GM21717 (cell line): ENCODE measurements around the gene ANKRD28.

Experiments used
- ATAC-seq: cut with Tn5 transposase; IDR thresholded peaks from one replicate; pipeline ENCODE4 v1.9.1; 2021; ENCODE audit warnings: mild to moderate bottlenecking, moderate library complexity; ENCODE audit not compliant: unreplicated experiment

Gene ANKRD28

DNA sequence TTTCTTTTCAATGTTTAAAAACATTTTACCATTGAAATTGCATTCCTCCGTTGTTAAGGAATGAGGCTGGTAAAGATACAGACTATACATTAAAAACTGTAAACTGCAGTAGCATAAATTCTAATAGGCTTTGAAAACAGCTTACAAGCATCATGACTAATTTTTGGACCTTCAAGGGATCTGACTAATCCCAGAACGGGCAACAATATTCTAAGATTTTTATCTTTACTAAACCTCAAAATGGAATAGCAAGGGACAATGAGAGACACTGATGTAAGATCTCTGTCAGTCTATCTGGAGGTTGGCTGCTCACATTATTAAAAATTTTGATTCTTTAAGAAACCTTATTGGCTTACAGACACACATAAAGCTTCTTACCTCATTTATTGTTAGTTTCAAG lies 121.5 kb downstream of the ANKRD28 start:
- no peak for ATAC-seq

DNA sequence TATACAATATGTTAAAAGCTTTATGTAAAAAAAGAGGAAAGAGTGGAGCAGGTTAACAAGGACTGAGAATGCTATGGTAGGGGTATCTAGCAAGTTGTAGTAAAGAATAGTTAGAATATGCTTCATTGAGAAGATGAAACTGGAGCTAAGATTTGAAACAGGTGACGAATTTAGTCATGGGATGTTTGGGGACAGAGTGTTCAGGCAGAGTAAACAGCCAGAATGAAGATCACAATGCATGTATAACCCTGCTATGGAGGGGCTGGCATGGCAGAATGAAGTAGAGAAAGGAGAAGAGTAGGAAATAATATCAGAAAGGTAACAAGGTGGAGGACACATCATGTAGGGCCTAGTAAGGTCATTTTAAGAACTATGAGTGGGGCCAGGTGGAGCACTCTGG lies 124.2 kb downstream of the ANKRD28 start:
- ATAC-seq: no peak

DNA sequence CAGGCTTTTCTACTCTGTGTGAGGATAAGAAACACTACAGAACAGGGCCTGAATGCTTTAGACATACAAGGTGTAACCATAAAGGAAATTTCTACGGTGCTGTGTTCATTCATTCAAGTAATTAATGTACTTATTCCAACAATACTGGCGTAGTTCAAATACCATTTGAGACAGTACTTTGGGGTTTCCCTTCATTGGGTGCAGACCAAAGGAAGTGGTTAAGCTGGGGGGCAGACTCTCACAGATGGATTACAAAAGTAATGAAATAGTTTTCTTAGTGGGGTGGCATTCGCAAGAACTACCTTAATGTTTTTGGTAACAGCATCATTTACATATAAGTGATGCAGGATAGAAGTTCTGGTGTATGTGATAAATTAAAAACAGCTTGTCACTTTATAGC lies 130.3 kb downstream of the ANKRD28 start:
- ATAC-seq: no peak

DNA sequence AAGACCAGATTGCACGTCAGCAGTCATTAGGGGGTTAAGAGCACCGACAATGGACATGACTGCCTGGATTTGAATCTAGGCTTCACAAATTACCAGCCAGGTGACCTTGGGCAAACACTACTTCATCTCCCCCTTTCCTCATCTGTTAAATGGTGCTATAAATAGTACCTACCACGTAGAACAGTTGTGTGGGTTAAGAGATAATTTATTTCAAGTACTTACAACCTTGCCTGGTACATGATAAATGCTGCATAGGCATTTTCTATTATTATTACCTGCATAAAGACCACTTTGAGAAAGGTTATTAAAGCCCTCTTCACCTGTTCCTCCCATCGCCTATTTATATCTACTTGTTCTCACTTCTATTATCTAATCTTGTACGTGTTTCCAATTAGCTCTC lies 131.5 kb downstream of the ANKRD28 start:
- ATAC-seq: no peak

DNA sequence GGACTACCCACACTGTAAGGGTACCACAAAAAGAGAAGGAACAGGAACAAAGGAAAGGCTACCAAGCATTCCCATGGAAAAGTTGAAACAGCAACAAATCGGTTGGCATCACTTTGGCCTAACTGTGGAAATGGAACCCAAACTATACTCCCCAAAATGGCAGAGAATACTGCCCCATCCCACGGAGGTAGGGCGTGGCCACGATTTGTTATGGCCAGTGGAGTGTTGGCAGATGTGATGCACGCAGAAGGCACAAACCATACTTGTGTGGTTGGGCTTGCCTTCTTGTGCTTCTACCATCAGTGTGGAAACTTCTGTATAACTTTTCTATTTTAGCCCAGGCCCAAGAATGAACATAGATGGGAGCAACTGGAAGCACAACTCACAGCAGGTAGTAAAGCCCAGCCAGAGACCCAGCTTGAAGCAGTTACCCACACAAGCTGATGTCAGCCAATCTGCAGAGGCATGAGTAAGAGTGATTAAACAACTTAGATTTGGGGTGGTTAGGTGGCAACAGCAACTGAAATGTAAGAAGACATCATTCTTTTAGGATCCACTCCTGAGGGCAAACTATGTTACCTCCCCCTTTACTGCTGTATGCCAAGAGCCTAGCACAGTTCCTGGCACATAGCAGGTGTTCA lies 132.1 kb downstream of the ANKRD28 start:
- ATAC-seq: no peak

DNA sequence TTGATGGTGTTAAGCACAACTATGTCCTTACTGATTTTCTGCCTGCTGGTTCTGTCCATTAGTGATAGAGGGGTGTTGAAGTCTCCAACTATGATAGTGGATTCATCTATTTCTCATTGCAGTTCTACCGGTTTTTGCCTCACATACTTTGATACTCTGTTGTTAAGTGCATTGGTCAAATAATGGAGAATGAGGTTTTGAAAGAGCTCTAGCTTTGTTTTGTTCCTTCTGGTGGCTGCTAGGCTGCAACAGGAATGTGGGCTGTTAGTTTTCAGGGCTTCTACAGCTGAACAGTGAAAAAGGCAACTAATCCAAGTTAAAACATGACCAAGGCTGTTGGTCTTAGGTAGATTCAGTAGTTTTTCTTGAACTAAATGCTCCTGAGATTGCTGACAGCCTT lies 133.6 kb downstream of the ANKRD28 start:
- no peak for ATAC-seq

DNA sequence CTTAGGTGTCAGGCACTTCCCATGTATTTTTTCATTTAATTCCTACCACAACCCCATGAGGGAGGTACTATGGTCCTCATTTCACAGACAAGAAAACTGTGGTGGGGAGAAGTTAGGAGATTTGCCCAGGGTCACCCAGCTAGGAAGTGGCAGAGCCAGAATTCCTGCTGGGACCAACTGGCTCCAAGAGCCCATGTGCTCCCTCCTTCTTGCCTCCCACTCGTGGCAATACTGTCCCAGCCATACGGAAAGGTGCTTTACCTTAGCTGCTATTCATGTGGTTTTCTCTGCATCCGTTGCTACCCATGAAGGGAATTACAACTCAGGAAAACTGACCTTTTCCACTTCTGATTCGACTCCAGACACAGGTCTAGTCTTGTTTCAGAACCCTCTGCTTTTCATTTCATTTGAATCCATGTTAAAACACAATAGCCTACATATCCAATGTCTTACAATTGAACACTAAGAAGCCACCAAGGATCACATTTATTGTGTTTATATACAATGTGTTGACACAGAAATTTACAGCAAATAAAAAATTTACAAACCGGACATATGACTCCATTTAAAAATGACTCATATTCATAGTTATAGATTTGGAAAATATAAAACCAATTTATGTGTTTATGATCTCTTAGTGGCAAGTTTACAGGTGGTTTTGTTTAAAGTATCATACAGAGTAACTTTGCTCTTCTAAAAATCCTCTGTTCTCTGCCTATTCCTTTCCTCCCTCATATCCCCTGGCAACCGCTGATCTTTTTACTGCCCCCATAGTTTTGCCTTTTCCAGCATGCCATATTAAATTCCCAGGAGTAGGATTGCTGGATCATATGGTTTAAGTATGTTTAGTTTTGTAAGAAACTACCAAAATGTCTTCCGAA lies 137.5 kb downstream of the ANKRD28 start:
- ATAC-seq: no peak

DNA sequence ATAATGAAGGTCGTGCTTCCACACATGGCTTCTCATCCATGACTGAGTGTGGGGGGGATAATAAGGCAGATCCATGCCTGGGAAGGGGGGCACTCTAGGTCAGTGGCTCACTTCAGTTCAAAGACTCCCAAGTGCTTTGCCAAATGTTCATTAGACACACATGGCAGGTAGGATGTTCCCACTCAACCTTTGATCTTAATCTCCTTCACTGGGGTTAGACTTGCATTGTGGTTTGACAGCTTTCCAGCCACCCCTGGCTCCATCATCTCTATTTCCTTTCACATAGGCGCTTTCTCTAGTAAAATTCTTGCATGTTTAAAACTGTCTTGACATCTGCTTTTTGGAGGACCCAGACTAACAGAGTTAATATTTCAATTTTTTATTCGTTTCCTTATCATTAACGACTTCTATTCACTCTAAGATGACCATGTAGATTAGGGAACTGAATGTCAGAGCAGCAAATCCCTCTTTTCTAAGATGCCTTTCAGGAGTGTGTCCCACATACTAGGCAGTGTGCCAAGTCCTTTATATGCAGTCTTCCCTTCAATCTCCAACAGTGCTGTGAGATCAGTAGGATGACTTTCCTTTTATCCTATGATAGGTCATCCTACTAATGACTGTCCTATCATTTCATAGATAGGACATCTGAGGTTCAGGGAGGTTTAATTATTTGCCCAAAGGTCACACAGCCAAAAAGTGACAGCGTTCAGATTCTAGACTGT lies 138.4 kb downstream of the ANKRD28 start:
- no peak for ATAC-seq

DNA sequence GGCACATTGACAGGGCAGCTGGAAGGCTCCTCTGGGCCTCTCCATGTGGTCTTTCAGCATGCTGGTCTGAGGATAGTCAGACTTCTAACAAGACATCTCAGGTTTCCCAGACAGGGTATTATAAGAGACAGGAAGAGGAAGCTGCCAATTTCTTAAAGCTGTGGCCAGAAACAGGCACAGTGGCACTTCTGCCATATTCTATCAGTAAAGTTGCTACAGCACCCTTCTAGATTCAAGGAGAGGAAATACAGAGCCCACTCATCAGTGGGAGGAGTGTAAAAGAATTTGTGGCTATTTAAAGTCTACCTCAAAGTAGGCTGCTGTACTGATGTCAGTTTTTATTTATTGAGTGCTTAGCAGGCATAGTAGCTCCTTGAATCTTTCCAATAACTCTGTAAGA lies 140.8 kb downstream of the ANKRD28 start:
- no peak for ATAC-seq

DNA sequence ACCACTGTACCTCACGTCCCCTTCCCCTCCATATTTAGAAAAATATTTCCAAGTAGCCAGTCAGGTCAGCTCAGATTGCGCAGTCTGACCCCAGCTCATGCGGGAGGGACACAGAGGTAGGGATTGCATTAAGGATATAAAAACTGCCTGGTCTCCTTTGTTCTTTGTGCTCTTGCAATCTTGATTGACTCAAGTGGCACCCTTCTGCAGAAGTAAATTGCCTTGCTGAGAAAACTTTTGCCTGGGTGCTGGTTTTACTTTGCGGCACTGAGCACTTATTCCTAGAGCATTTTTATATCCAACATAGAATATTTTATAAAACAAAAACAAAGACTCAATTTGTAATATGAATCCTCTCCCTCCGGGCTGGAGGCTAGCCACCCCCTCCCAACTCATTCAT lies 141.4 kb downstream of the ANKRD28 start:
- ATAC-seq: no peak

DNA sequence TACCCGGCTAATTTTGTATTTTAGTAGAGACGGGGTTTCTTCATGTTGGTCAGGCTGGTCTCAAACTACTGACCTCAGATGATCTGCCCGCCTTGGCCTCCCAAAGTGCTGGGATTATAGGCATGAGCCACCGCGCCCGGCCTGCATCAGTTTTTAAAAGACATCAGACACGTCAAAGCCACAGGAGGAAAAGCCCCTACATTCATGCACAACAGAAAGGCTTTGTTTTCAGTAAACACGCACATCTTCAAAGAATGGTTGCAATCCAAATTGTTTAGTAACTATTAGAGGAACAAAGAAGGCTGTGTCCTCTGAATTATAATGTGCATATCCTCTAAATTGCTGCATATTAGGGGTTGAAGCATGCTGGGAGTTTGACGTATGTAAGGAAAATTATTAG lies 142.9 kb downstream of the ANKRD28 start:
- no peak for ATAC-seq

DNA sequence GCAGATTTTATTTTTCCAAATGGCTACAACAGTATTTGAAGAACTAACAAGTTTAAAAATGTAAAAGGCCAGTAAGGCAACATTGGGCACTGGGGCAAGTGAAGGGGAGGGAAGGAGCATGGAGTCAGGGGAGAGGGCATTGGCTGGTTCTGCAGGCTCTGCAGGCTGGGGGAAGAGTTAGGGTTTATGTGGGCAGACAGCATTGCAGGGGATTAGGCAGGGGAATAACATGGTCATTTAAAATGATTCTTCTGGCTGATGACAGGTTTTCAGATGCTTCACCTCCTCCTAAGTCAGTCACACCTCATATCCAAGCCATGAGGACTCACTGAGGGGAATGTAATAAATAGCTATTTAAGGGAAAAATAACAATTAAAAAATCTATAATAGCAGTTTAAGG lies 143.7 kb downstream of the ANKRD28 start:
- ATAC-seq: no peak

DNA sequence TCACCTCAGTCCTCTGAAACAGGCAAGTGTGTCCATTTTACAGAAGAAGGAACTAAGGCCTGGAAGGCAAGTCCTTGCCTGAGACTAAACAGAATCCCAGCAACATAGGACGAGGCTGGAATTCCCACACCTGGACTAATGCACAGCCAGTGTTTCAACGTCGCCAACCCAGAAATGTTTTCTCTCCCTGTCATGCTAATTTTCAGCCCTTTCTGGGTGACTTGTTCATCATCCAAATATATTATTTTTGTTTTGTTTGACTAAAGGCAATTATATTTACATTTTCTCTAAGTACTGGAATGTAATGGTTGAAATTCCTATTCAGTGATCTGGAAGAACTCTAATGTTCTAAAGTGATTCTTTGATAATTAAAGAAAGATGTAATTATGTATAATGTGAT lies 144.5 kb downstream of the ANKRD28 start:
- no peak for ATAC-seq

DNA sequence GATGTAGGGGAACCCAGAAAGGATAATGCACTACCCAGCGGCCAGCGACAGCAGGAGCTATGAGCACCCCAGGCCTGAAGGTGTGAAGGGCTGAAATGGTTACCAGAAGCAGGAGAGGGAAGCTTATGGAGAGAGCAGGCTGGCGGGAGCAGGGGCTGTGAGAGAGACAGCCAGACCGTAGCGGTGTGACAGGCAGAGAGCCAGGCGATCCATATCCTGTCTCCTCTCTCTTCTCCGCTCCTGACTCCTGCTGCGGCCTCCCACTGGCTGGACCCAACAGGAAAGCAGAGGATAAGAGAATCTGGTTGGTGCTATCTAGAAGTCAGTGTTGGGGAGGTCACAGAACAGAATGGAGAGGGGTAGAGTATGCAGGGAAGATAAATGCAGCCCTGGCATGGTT lies 146.4 kb downstream of the ANKRD28 start:
- ATAC-seq: no peak

DNA sequence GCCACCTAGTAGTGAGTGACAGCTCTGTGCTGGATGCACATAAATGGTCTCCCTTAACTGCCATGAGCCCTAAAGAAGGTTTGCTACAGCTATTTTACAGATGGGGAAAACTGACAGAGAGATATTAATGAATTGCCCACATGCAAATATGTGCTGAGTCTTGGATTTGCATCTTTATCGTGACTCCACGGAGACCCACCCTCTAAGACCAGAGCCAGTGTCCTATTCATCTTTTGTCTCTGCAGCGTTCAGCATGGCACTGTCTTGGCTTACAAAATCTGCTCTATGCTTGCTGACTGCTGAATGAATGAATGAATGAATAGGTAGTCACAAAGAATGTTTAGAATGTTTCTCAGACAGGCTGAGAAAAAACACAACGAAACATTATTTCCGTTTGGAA lies 147.9 kb downstream of the ANKRD28 start:
- no peak for ATAC-seq

DNA sequence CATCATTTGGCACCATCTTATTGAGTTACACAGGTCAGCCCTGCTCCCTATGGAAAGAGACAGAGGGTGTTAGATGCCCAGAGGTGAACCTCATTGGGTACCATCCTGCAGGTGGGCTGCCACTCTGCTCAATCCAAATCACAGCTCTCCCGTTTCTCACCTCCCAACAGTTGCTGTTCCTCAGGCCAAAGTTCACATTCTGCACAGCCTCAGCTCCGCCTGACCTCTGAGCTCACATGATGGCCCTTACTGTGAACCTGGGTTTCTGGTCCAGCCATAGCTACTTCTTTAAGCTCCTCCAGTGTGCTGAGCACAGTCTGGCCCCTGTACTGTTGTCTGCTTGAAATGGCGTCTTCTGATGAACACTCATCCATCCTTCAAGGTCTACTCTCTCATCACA lies 148.4 kb downstream of the ANKRD28 start:
- no peak for ATAC-seq

DNA sequence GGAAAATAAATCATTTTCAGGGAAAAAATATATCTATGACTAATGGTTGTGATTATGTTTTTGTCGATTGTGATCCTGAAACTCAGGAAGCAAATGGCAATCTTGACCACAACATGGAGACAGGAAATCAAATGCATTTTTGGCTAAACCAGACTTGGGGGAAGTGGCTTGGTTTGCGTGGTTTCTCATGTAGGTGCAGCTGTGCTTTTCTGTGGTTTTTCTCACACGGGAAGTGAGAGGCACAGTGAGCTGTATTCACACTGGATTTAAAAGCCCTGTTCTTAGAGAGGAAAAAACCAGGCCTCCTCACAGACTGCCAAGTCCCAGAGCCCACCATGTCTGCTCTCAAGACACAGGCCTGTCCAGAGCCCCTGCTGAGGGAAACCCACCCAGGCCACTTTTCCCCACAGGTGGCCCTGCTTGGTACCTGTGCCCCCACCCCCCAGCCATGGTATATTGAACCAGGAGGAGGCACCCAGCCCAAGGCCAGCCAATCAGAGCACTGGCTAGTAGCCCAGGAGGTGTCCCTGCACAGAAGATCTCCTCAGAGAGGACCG lies 150.1 kb downstream of the ANKRD28 start:
- peak; percentile 92 for ATAC-seq

DNA sequence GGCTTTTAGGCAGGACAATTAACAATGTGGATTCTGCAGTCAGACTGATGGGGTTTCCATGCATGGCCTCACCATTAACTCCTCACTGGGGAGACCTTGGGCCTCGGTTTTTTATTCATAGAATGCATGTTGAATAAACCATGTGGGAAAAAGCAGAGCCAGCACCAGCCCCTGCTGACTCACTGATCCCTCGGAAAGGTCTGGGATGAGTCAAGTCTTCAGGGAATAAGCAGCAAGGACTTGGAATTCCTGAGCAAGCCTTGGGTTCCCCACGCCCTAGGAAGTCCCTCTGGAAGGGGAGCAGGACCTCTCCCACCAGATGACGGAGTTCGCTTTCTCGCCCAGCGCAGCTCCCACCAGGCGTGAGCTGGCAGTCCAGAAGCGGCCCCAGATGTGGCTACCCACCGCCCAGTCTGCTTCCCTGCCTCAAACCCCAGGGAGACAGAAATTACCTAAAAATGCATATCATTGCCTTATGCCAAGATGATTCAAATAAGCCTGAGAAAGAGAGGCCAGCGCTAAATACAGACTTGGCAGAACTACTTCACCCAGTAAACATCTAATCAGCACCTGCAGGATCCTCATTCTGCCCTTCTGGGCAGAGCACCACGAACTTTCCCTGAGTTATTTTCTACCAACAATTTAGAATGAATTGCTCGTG lies 150.8 kb downstream of the ANKRD28 start:
- peak; percentile 19 for ATAC-seq

DNA sequence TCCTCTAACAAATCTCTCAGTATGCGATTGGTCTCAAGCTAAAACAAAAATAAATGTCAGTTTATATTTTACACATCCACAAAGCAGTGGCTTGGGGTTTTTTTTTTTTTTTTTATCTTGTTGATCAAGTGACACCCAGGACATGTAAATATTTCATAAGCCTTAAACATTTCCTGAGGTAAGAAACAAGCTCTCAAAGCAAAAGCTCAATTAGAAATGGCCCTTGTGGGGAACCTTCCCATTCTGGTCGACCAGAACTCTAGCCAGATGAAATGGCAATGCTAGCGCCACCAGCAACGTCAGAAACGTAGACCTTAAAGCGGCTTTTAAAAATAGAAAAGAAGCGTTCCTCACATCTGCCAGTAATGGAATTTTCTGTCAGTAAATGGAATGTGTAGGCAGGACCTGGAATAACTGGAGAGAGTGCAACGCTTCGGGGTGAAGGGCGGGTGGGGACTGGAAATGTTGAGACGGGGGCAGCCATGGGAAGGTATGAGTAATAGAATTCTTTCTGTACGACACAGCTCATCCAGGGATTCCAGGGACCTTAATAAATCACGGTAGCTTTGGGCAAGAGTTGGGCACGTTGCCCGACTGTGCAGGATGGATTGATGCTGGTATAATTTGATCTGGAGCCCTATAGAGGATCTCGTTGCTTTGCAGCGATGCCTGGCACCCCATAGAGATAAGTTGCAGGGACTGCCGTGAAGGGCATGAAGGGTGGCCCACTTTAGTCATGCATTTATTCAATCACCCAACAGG lies 151.9 kb downstream of the ANKRD28 start:
- ATAC-seq: no peak

DNA sequence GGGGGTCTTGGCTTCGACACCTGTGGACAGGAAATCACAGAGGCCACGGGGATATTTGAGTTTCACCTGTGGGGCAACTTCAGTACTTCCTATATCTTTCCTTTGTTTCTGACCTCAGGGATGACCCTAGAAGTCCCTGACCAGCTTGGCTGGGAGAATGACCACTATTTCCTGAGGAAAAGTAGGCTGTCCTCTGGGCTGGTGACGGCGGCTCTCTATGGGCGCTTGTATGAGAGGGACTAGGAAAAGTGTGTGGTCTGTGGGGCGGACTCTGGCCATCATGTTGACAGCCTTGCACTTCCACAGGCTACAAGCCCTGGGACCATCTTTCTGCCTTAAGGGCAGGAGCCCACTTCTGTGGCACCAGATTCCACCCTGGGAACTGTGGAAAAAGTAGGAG lies 152.5 kb downstream of the ANKRD28 start:
- ATAC-seq: no peak
